T-cell (primary cell): ENCODE data around the gene RNF32. TPM values are rescaled to one million over a fixed set of nuclear protein-coding genes. Genes with fewer than 3 reads are reported as not detected.

Experiments used
- ATAC-seq, 4 experiments: fragments of 200-7000 bp in 3 of 4; fragments of 150-1000 bp in 1 of 4; cut with Tn5 transposase; replicated peaks in 1 of 4; 1 replicate in 3 of 4; 2 replicates in 1 of 4; pipeline ENCODE4 v1.10.0; 2021; ENCODE audit warnings: moderate library complexity in 3 of 4, mild to moderate bottlenecking in 2 of 4, moderate number of reproducible peaks in 1 of 4
- CTCF ChIA-PET, 2 donors: fragments of 300-600 bp; sonication (Branson Sonifier 250); formaldehyde crosslinking; loops; one replicate each; lab custom pipeline; 2022; ENCODE audit warnings: antibody characterized with exemption in 2 of 2; lab: Charles Lee
- POLR2A ChIA-PET, 2 donors: fragments of 300-600 bp; sonication (Branson Sonifier 250); formaldehyde crosslinking; loops; one replicate each; lab custom pipeline; 2022; ENCODE audit warnings: antibody characterized with exemption in 2 of 2; lab: Charles Lee
- DNase-seq, 35 experiments: peaks; one replicate each; pipeline versions ENCODE4 v3.0.0 to v3.0.0-alpha.2; 2013 to 2023
- H3K27ac ChIP-seq: one replicate; pipeline ENCODE4 v1.5.1; 2013; ENCODE audit warnings: low read length
- H3K27me3 ChIP-seq, 2 experiments: replicated peaks in 1 of 2; 1 replicate in 1 of 2; 2 replicates in 1 of 2; pipeline versions ENCODE4 v1.6.1 to v1.7.0; 2013; ENCODE audit warnings: low read length in 1 of 2, mixed read lengths in 1 of 2; ENCODE audit not compliant: control insufficient read depth in 2 of 2, insufficient read depth in 2 of 2; ENCODE audit errors: extremely low read depth in 1 of 2
- H3K36me3 ChIP-seq, 2 donors: 1 replicate in 1 of 2; 2 replicates in 1 of 2; pipeline versions ENCODE4 v1.6.1 to v1.7.0; 2013; ENCODE audit warnings: low read length in 1 of 2; ENCODE audit not compliant: control insufficient read depth in 2 of 2, insufficient read depth in 1 of 2; ENCODE audit errors: extremely low read depth in 1 of 2
- H3K4me1 ChIP-seq, 2 experiments: 1 replicate in 1 of 2; 2 replicates in 1 of 2; pipeline versions ENCODE4 v1.6.1 to v1.7.0; 2013; ENCODE audit warnings: low read length in 2 of 2, mixed read lengths in 1 of 2; ENCODE audit not compliant: insufficient read depth in 2 of 2, control insufficient read depth in 1 of 2; ENCODE audit errors: extremely low read depth in 1 of 2
- H3K4me3 ChIP-seq, 2 donors: 1 replicate in 1 of 2; 2 replicates in 1 of 2; pipeline versions ENCODE4 v1.5.1 to v1.7.0; 2013; ENCODE audit warnings: mild to moderate bottlenecking in 2 of 2, low read length in 1 of 2, moderate library complexity in 1 of 2; ENCODE audit not compliant: control insufficient read depth in 1 of 2; ENCODE audit errors: extremely low read depth in 1 of 2
- H3K9me3 ChIP-seq: 2 replicates; pipeline ENCODE4 v1.7.0; 2013
- H3K27ac Mint-ChIP-seq, 2 donors: one replicate each; pipeline ENCODE4 v1.8.0; 2020 to 2021; ENCODE audit warnings: mild to moderate bottlenecking in 2 of 2, mixed read lengths in 2 of 2
- H3K27me3 Mint-ChIP-seq, 2 donors: one replicate each; pipeline ENCODE4 v1.8.0; 2021 to 2022; ENCODE audit warnings: mixed read lengths in 2 of 2
- H3K36me3 Mint-ChIP-seq: one replicate; pipeline ENCODE4 v1.8.0; 2021; ENCODE audit warnings: mixed read lengths
- H3K4me1 Mint-ChIP-seq, 3 donors: one replicate each; pipeline ENCODE4 v1.8.0; 2020 to 2022; ENCODE audit warnings: mixed read lengths in 3 of 3, mild to moderate bottlenecking in 1 of 3
- H3K4me3 Mint-ChIP-seq, 3 donors: one replicate each; pipeline ENCODE4 v1.8.0; 2020 to 2022; ENCODE audit warnings: mild to moderate bottlenecking in 3 of 3, mixed read lengths in 3 of 3, moderate library complexity in 3 of 3
- H3K9me3 Mint-ChIP-seq, 3 donors: one replicate each; pipeline ENCODE4 v1.8.0; 2020 to 2022; ENCODE audit warnings: mixed read lengths in 3 of 3
- WGBS: methylation state at CpG from one replicate; pipeline ENCODE4 v1.1.5; 2013; ENCODE audit warnings: missing lambda C conversion rate; ENCODE audit not compliant: insufficient coverage; 5-methylcytosine and 5-hydroxymethylcytosine counted together
- total RNA-seq, 35 experiments: library from RNA in 6 of 35; stranded (reverse) in 6 of 35; fragments of 120-200 nt in 1 of 35; gene quantifications; one replicate each; pipeline versions ENCODE4 v1.2.1 to v1.2.4 and lab custom pipeline; 2013 to 2026

Gene RNF32
- total RNA-seq, 5 donors from 2014 or later (not counting 1 experiment from before 2014, with no cell fraction given): 0.41 to 1.4 (median 1.1) TPM; not detected in 1

DNA sequence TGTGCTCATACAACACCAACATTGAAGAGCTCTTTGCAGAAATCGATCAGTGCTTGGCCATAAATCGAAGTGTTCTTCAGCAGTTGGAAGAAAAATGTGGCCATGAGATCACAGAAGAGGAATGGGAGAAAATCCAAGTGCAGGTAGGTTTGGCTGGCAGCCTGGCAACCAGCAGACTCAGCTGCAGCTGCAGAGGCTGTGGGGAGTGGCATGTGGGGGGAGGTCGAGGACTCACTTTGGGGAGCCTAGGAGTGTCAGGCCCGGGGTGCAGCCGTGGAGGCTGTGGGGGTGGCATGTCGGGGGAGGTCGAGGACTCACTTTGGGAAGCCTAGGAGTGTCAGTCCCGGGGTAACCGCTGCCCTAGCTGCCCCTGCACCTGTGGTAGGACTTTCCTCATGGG lies 35.1 kb downstream of the RNF32 start:
- Mint-ChIP-seq H3K36me3 (peaks cover 65% of the 10 kb centered on the region), H3K4me1 (no peaks in the 10 kb centered on the region), H3K9me3 (no peaks in the 10 kb centered on the region), H3K27me3 (no peaks in the 10 kb centered on the region), H3K27ac (no peak overlapping the region), H3K4me3 (no peak overlapping the region)
- Histone ChIP-seq H3K4me1 (no peaks in the 10 kb centered on the region), H3K27me3 (no peaks in the 10 kb centered on the region), H3K27ac (no peak overlapping the region), H3K9me3 (no peaks in the 10 kb centered on the region), H3K36me3 (peaks cover 16 to 34% of the 10 kb centered on the region in 2 donors), H3K4me3 (no peak overlapping the region)
- ATAC-seq: no peak
- no peak for DNase-seq
- WGBS: 80% methylated on average over 8 of the region's 9 CpGs
- ChIA-PET CTCF (no interaction called here), POLR2A (no interaction called here)

DNA sequence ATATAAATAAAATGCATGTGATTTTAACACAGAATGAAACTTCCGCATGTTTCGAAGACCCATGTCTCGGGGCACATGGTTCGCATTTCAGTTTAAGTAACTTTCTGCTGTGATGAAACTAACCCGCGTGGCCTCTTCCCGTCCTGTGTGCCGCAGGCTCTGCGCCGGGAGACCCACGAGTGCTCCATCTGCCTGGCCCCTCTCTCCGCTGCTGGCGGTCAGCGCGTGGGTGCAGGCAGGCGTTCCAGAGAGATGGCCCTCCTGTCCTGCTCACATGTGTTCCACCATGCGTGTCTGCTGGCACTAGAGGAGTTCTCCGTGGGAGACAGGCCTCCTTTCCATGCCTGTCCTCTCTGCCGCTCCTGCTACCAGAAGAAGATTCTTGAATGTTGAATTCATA lies 35.7 kb downstream of the RNF32 start:
- H3K4me1 Mint-ChIP-seq: no peaks in the 10 kb centered on the region
- Histone ChIP-seq H3K36me3 (peaks cover 16 to 34% of the 10 kb centered on the region in 2 donors), H3K4me3 (no peak overlapping the region)

GRCh38 chr7:156677374-156678054 lies 36.9 kb downstream of the RNF32 start:
- H3K4me3 ChIP-seq: no peak overlapping the region
- DNase-seq (no peak), ATAC-seq (no peak)
- Mint-ChIP-seq H3K27ac (no peak overlapping the region), H3K36me3 (peaks cover 61% of the 10 kb centered on the region), H3K4me3 (no peak overlapping the region), H3K27me3 (no peaks in the 10 kb centered on the region), H3K4me1 (no peaks in the 10 kb centered on the region), H3K9me3 (no peaks in the 10 kb centered on the region)
- no peaks in the 10 kb centered on the region for H3K27me3 ChIP-seq
- POLR2A ChIA-PET: no interaction called here
- peaks cover 16 to 39% of the 10 kb centered on the region in 2 donors for H3K36me3 ChIP-seq
- no peaks in the 10 kb centered on the region for H3K9me3 ChIP-seq
- no peaks in the 10 kb centered on the region for H3K4me1 ChIP-seq
- WGBS: 100% methylated on average over 6 of the region's 9 CpGs
- CTCF ChIA-PET: no interaction called here
- H3K27ac ChIP-seq: no peak overlapping the region

More for the DNA sequence above, 35.7 kb downstream of the RNF32 start:
- H3K4me1 ChIP-seq: no peaks in the 10 kb centered on the region
- no peaks in the 10 kb centered on the region for H3K27me3 ChIP-seq
- DNase-seq: no peak
- no peaks in the 10 kb centered on the region for H3K9me3 Mint-ChIP-seq
- no peaks in the 10 kb centered on the region for H3K27me3 Mint-ChIP-seq
- no peak overlapping the region for H3K27ac Mint-ChIP-seq
- ATAC-seq: no peak
- CTCF ChIA-PET: no interaction called here
- no peak overlapping the region for H3K4me3 Mint-ChIP-seq
- H3K27ac ChIP-seq: no peak overlapping the region
- POLR2A ChIA-PET: no interaction called here
- H3K9me3 ChIP-seq: no peaks in the 10 kb centered on the region
- peaks cover 60% of the 10 kb centered on the region for H3K36me3 Mint-ChIP-seq
- 80% methylated on average over 15 of the region's 19 CpGs for WGBS

- Histone ChIP-seq H3K36me3 (peaks cover 15 to 53% of the 10 kb centered on the region in 2 donors), H3K4me1 (no peaks in the 10 kb centered on the region), H3K27ac (no peak overlapping the region), H3K4me3 (no peak overlapping the region), H3K27me3 (no peaks in the 10 kb centered on the region), H3K9me3 (no peaks in the 10 kb centered on the region)
- ChIA-PET CTCF (no interaction called here), POLR2A (no interaction called here)
- Mint-ChIP-seq H3K4me1 (no peaks in the 10 kb centered on the region), H3K4me3 (no peak overlapping the region), H3K27ac (no peak overlapping the region), H3K9me3 (no peaks in the 10 kb centered on the region), H3K36me3 (peaks cover 61% of the 10 kb centered on the region), H3K27me3 (no peaks in the 10 kb centered on the region)
- no CpG with 5 or more reads among the region's 1 CpG for WGBS
- no peak for DNase-seq
- ATAC-seq: no peak
These were observed 39.7 kb downstream of the RNF32 start for GRCh38 chr7:156680281-156680680.

GRCh38 chr7:156682928-156683327 lies 42.4 kb downstream of the RNF32 start:
- Histone ChIP-seq H3K4me1 (no peaks in the 10 kb centered on the region), H3K27me3 (no peaks in the 10 kb centered on the region), H3K36me3 (peaks cover 10 to 33% of the 10 kb centered on the region in 2 donors), H3K4me3 (no peak overlapping the region), H3K9me3 (no peaks in the 10 kb centered on the region), H3K27ac (no peak overlapping the region)
- ATAC-seq: no peak
- H3K27ac Mint-ChIP-seq: no peak overlapping the region
- no CpG with 5 or more reads among the region's 2 CpGs for WGBS
- no peaks in the 10 kb centered on the region for H3K9me3 Mint-ChIP-seq
- no peak for DNase-seq
- H3K27me3 Mint-ChIP-seq: no peaks in the 10 kb centered on the region
- no peak overlapping the region for H3K4me3 Mint-ChIP-seq
- ChIA-PET CTCF (no interaction called here), POLR2A (no interaction called here)
- peaks cover 48% of the 10 kb centered on the region for H3K36me3 Mint-ChIP-seq
- no peaks in the 10 kb centered on the region for H3K4me1 Mint-ChIP-seq

DNA sequence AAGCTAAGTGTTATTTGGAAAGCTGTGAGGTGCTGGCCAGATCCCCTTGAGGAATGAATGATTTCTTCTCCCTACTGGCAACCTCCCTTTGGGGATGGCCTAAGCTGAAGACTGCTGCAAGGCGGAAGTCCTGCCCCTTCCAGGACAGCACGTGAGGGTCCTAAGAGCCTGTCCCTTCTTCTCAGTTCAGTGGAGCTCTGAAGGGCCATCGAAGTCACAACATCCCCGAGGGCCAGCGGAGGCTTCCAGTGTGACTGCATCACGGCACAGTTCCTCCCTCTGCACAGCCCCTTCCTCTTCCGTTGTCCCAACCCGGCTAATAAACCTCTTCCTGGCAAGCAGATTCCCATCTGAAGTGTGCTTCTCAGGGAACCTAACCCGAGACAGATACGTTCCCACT lies 43.7 kb downstream of the RNF32 start:
- 95% methylated on average over 10 of the region's 10 CpGs for WGBS
- Mint-ChIP-seq H3K27ac (no peak overlapping the region), H3K27me3 (no peaks in the 10 kb centered on the region), H3K4me1 (no peaks in the 10 kb centered on the region), H3K4me3 (no peak overlapping the region), H3K9me3 (no peaks in the 10 kb centered on the region), H3K36me3 (peaks cover 41% of the 10 kb centered on the region)
- Histone ChIP-seq H3K9me3 (no peaks in the 10 kb centered on the region), H3K4me1 (no peaks in the 10 kb centered on the region), H3K27me3 (no peaks in the 10 kb centered on the region), H3K36me3 (peaks cover 4 to 21% of the 10 kb centered on the region in 2 donors), H3K27ac (no peak overlapping the region), H3K4me3 (no peak overlapping the region)
- ATAC-seq (no peak), DNase-seq (no peak)
- CTCF ChIA-PET: no interaction called here
- POLR2A ChIA-PET: interaction anchor here in 1 of 2 donors (0.6 kb wide), 1 partner anchor 646 kb away, joined by 8 read pairs; no protein-coding TSS in a partner anchor
